ENCODE data around the gene IMPA2.

GRCh38 chr18:12056034-12056883 is 75.0 kb downstream of the IMPA2 start:
- TF ChIP-seq LEF1 (IDR thresholded peaks at IDR 0.05; ENCODE audit: borderline replicate concordance), result no peak
- no peak for TF ChIP-seq BHLHE40 (IDR thresholded peaks at IDR 0.05; ENCODE audit: borderline replicate concordance)
- TF ChIP-seq PKNOX1 (IDR thresholded peaks at IDR 0.05), result no peak
- TF ChIP-seq SP1 (IDR thresholded peaks at IDR 0.05), result no peak
- no peak for TF ChIP-seq FOXK2 (IDR thresholded peaks at IDR 0.05)

Measured in HEK293T (cell line).